ENCODE data around the gene VEGFB.
A peak's percentile ranks its signal among the peaks of the same experiment; 100 is the strongest.

Gene VEGFB

GRCh38 chr11:64268893-64269539 is 34.6 kb downstream of the VEGFB start:
- in situ Hi-C loops (cut with HindIII; ENCODE audit: low sequenced_read_pairs) = no loop called here
- TF ChIP-seq CTCF (IDR thresholded peaks at IDR 0.05; ENCODE audit: low read depth, low read length) = no peak
- no peak for DNase-seq (ENCODE audit: low read depth, low spot score)
- H3K4me3 ChIP-seq (ENCODE audit: low read depth, low read length) = peak overlapping the region; percentile 58

DNA sequence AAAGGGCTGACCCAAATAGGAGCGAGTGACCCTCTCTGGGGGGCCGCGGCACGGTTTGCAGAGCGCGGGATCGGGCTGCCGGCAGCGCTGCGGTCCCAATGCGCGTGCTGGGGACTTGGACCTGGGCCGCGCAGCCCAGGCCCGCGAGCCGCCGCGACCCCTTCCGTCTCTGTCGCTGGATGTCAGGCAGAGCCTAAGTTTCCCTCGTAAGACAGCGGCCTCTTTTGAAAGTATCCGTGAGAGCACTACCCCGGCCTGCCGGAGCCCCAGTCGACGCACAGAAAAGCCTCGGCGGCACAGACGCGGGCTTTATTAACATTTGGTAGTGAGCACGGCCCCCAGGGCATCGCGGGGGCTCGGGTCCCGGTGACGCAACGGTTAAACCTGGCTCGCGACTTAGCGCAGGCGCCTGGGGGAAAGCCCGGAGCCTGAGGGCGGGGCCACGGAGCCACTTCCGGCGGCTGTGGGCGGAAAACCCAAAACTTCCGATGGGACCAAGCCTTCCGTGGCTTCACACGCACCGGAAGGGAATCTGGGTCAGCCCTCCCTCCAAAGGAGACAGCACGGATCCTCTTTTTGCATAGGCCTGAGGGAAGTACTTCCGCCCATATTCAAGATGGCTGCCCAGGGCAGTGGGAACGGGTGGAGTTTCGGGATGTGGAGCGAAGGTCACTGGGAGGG is 35.3 kb downstream of the VEGFB start:
- peak overlapping the region; percentile 68 for H3K4me3 ChIP-seq (ENCODE audit: low read depth, low read length)
- peak; percentile 100 for DNase-seq (ENCODE audit: low read depth, low spot score)
- TF ChIP-seq CTCF (IDR thresholded peaks at IDR 0.05; ENCODE audit: low read depth, low read length) = no peak
- in situ Hi-C loops (cut with HindIII; ENCODE audit: low sequenced_read_pairs) = no loop called here

DNA sequence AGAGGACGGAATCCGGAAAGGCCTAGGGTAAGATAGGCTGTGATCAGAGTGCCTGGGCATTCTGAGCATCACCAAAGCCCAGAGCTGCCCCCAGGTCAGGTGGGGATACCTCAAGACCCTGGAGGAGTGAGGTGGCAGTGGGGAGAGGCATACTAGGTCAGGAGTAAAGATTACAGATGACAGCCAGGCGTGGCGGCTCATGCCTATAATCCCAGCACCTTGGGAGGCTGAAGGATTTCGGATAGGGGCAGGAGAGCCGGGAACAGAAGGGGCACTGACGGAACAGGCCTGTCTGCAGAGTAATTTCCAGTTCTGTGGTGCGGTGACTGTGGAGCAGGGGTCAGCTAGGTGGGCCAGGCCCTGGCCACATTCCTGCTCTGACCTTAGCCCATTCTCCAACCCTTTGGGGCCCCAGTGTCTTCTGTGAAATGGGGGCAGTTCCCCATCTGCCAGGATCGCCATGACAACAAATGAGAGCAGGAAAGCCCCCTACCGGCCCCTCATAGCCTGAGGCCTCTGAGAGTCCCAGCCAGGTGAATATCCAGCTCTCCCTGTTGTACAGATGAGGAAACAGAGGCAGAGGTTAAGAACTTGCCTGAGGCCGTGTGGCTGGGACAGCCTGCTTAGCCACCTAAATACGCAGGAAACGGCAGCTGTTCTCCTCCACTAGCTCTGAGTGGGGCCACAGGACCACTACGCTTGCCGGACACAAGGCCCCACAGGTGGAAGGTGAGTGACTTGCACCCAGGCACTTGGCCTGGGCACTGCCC is 40.8 kb downstream of the VEGFB start:
- in situ Hi-C loops (cut with HindIII; ENCODE audit: low sequenced_read_pairs) = no loop called here
- TF ChIP-seq CTCF (IDR thresholded peaks at IDR 0.05; ENCODE audit: low read depth, low read length) = no peak
- H3K4me3 ChIP-seq (ENCODE audit: low read depth, low read length) = no peak overlapping the region
- DNase-seq (ENCODE audit: low read depth, low spot score) = no peak

GRCh38 chr11:64275841-64276240 is 41.5 kb downstream of the VEGFB start:
- no peak overlapping the region for H3K4me3 ChIP-seq (ENCODE audit: low read depth, low read length)
- in situ Hi-C loops (cut with HindIII; ENCODE audit: low sequenced_read_pairs) = no loop called here
- no peak for TF ChIP-seq CTCF (IDR thresholded peaks at IDR 0.05; ENCODE audit: low read depth, low read length)
- no peak for DNase-seq (ENCODE audit: low read depth, low spot score)

- DNase-seq (ENCODE audit: low read depth, low spot score) = peak; percentile 30
- TF ChIP-seq CTCF (IDR thresholded peaks at IDR 0.05; ENCODE audit: low read depth, low read length) = no peak
- H3K4me3 ChIP-seq (ENCODE audit: low read depth, low read length) = no peak overlapping the region
- in situ Hi-C loops (cut with HindIII; ENCODE audit: low sequenced_read_pairs) = no loop called here
Measured at GRCh38 chr11:64276653-64277431, 42.5 kb downstream of the VEGFB start.

DNA sequence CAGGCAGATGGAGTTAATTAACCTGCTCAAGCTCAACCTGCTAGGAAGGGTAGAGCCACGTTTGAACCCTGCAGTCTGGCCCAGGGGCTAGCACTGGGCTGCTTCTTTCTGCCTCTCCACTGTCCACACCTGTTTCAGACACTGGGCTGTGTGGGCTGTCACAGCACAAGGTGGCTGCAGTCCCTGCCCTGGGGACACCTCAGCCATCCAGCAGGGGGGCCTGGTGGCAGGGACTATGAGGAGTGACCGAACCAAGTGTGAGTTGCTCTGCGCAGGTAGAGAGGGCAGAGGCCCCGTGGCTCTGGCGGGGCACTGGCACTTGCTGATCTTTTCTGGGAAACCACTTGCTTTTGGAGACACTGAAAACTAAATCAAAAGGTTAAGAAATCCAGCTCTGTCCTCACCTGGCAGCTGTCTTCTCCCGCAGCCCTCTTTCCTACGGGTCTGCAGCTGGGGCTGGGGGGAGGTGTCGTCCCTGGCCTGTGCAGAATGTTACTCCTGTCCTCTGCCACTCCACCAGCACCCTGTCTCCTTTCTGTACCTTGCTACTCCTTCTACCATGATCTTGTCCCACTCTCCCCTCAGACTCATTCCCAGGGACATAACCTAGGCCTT is 44.3 kb downstream of the VEGFB start:
- DNase-seq (ENCODE audit: low read depth, low spot score) = no peak
- no peak for TF ChIP-seq CTCF (IDR thresholded peaks at IDR 0.05; ENCODE audit: low read depth, low read length)
- no peak overlapping the region for H3K4me3 ChIP-seq (ENCODE audit: low read depth, low read length)
- in situ Hi-C loops (cut with HindIII; ENCODE audit: low sequenced_read_pairs) = no loop called here

Measured in astrocyte of the spinal cord (primary cell).